Measurements from ENCODE around the gene CPA5. TPM values are rescaled to one million over a fixed set of nuclear protein-coding genes. Genes with fewer than 3 reads are reported as not detected.

The CPA5 gene
- polyA plus RNA-seq, 1 of the 3 experiments (the other 2 are of a cell fraction): 1.3 TPM

DNA sequence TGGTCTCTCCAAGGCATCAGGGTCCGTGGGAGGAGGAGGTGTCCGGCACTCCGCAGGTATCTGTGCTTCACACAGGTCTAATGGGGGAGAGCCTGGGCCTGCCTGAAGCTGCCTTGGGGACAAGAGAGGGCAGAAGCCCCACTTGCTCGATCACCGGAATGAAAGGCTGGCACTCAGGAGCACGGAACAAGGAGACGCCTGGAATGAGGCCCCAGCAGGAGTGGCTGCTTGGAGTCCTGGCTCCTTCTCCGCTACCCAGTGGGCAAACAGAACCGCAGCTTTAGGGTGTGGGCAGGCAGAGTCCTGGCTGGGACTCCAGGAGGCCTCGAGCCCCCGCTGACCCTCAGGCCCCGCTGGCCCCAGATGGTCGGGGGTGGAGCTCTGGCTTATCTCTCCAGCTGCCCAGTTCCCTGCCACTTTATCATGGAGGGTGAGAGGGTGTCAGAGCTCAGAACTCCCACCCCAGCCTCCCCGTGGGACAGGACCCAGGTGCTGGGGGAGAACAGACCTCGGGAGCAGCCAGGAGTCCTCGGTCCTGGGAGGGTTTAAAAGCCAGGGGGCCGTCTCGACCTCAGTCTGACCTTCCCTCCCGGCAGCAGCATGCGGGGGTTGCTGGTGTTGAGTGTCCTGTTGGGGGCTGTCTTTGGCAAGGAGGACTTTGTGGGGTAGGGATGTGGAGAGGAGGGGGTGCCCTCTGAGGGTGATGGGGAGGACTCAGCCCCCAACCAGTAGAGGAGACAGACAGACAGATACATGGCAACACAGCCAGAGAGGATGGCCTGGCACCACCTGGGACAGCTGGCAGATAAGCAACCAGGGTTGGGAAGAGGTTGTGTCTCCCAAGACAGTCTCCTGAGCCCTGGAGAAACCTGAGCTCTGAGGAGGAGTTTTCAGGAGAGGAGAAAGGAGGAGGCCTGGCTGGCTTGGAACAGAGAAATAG, 35.6 kb downstream of the CPA5 start, which contains the start of gene CPA1:
TSS of gene CPA1 (plus strand) at position 574 of the 940 bp plus-strand sequence. CDS start at position 601, 27 bp downstream.
- peak; percentile 83 for DNase-seq
- ChIA-PET POLR2A (interaction anchor here (0.6 to 0.9 kb wide), 2 partner anchors 62 to 175 kb away, joined by 3 to 4 read pairs; partner anchors contain the start of gene TMEM209), CTCF (interaction anchor here (1.0 kb wide), 1 partner anchor 9 kb away, joined by 3 read pairs; no protein-coding TSS in a partner anchor)
- Histone ChIP-seq H4K20me1 (ENCODE audit: insufficient read depth) (no peaks in the 10 kb centered on the region), H3K9ac (no peak within 1 kb of the TSS), H2AFZ (ENCODE audit: low read depth) (peak within 1 kb of the TSS; percentile 37; the same call in 1 of the 2 replicates), H3K9me3 (no peaks in the 10 kb centered on the region), H3K36me3 (replicated peaks in 1 of 2; ENCODE audit: control insufficient read depth in 1 of 2, insufficient read depth in 2 of 2, low read length in 1 of 2) (no peaks in the 10 kb centered on the region), H3K4me3 (ENCODE audit: low read depth in 2 of 2, low read length in 1 of 2) (no peak within 1 kb of the TSS), H3K4me1 (ENCODE audit: control insufficient read depth in 1 of 2, insufficient read depth in 2 of 2, low read depth in 1 of 2, low read length in 1 of 2) (peaks cover 0 to 20% of the 10 kb centered on the region in 2 experiments; a peak in 1 of 4 replicates), H3K27ac (ENCODE audit: low read depth in 2 of 2, low read length in 1 of 2) (peak within 1 kb of the TSS in 1 of 2 experiments; percentile 84; a peak in 2 of 4 replicates), H3K4me2 (no peak within 1 kb of the TSS), H3K79me2 (ENCODE audit: insufficient read depth) (no peaks in the 10 kb centered on the region), H3F3A (replicated peaks; ENCODE audit: insufficient read depth) (no peaks in the 10 kb centered on the region), H3K27me3 (ENCODE audit: insufficient read depth) (no peaks in the 10 kb centered on the region), H3K9me2 (no peaks in the 10 kb centered on the region)
- no peak for TF ChIP-seq RXRA (IDR thresholded peaks at IDR 0.05; ENCODE audit: borderline replicate concordance, low read depth)
- TF ChIP-seq MXI1 (IDR thresholded peaks at IDR 0.05; ENCODE audit: low read depth, low read length): no peak
- TF ChIP-seq SIN3A (IDR thresholded peaks at IDR 0.05; ENCODE audit: borderline replicate concordance, low read depth, low read length): no peak
- no peak for TF ChIP-seq JUND (IDR thresholded peaks at IDR 0.05)
- TF ChIP-seq CHD2 (IDR thresholded peaks at IDR 0.05; ENCODE audit: low read length, partially characterized antibody): peak; percentile 17
- peak; percentile 1; the same call in 1 of the 2 replicates for TF ChIP-seq RAD21 (IDR thresholded peaks at IDR 0.05; ENCODE audit: low read length)
- TF ChIP-seq REST (IDR thresholded peaks at IDR 0.05; ENCODE audit: low read depth, low read length): no peak
- peak; percentile 70; the same call in 1 of the 2 replicates for TF ChIP-seq GATA2 (CRISPR knock-in tag; IDR thresholded peaks at IDR 0.05)
- TF ChIP-seq TEAD4 (IDR thresholded peaks at IDR 0.05; ENCODE audit: borderline replicate concordance, insufficient read depth): no peak
- TF ChIP-seq RCOR1 (IDR thresholded peaks at IDR 0.05; ENCODE audit: low read length): peak; percentile 64; the same call in 1 of the 2 replicates
- TF ChIP-seq EP300 (IDR thresholded peaks at IDR 0.05; ENCODE audit: borderline replicate concordance in 1 of 2, low read depth in 1 of 2, low read length in 1 of 2): peak in 1 of 2 experiments; percentile 41; a peak in 1 of 4 replicates
- WGBS (ENCODE audit: low lambda C conversion rate): 59% methylated on average over 17 of the region's 20 CpGs

All from SK-N-SH (cell line).